ENCODE measurements around the gene WDR77.

DNA sequence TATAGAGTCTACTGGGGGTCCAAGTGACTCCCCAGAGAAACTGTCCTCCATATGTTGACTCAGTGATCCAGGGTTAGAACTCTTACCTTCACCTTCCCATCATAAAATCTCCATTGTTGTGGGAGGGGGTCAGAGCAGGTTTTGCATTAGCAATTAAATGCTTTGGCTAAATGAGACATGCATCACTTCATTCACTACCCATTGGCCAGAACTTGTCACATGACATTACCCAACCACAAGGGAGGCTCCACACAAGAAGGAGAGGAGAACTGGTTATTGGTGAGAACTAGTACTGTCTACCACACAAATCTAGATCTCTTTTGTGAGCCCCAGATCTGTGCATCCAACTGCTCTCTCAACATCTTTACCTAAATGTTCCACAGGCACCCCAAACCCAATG, 20.5 kb upstream of the WDR77 start:
- TF ChIP-seq EZH2 (IDR thresholded peaks at IDR 0.05; ENCODE audit: borderline replicate concordance), result no peak
- TF ChIP-seq, protein P1, sequence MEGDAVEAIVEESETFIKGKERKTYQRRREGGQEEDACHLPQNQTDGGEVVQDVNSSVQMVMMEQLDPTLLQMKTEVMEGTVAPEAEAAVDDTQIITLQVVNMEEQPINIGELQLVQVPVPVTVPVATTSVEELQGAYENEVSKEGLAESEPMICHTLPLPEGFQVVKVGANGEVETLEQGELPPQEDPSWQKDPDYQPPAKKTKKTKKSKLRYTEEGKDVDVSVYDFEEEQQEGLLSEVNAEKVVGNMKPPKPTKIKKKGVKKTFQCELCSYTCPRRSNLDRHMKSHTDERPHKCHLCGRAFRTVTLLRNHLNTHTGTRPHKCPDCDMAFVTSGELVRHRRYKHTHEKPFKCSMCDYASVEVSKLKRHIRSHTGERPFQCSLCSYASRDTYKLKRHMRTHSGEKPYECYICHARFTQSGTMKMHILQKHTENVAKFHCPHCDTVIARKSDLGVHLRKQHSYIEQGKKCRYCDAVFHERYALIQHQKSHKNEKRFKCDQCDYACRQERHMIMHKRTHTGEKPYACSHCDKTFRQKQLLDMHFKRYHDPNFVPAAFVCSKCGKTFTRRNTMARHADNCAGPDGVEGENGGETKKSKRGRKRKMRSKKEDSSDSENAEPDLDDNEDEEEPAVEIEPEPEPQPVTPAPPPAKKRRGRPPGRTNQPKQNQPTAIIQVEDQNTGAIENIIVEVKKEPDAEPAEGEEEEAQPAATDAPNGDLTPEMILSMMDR (IDR thresholded peaks at IDR 0.05; ENCODE audit: poor library complexity), result no peak
- no peak for TF ChIP-seq EZH2phosphoT487 (IDR thresholded peaks at IDR 0.05; ENCODE audit: low read depth, severe bottlenecking, unreplicated experiment)
